KOPT-K1 (cell line): Measurements from ENCODE around the gene NOS1.
"Not testable (repeated sequence)": the region's sequence is repeated elsewhere in the genome, so short reads cannot be mapped to it uniquely, and the experiment has no call there.

Experiments used
- H3K27ac ChIP-seq: fragments of 200-600 bp; sonication (generic); 2 replicates; pipeline ENCODE4 v1.5.1; 2016; ENCODE audit warnings: antibody characterized with exemption, mild to moderate bottlenecking, low read depth, low read length; ENCODE audit not compliant: poor library complexity, severe bottlenecking
- H3K36me3 ChIP-seq: fragments of 200-600 bp; sonication (generic); 2 replicates; pipeline ENCODE4 v1.5.1; 2017; ENCODE audit warnings: antibody characterized with exemption, mild to moderate bottlenecking, low read length, moderate library complexity; ENCODE audit not compliant: insufficient read depth
- H3K9me3 ChIP-seq: fragments of 200-600 bp; sonication (generic); 2 replicates; pipeline ENCODE4 v1.5.1; 2017; ENCODE audit warnings: antibody characterized with exemption, low read length, mild to moderate bottlenecking; ENCODE audit not compliant: insufficient read depth, poor library complexity, severe bottlenecking

The NOS1 gene

DNA sequence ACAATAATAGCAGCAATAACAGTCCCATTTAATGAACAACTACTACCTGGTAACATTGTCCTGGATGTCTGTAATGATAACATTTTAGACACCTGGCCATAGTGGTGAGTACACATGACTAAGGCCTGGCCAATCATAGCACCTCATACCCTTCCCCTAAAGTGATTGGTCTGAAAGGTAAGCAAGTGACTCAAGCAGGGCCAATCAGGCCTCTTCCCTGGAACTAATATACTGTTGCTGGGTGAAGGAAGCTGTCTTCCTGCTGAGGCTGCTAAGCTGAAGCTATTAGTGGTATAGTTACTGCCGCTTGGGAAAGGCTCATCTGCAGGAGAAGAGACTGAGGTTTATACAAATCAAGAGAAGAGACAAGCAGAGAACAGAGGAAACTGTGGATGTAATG is 18.7 kb upstream of the NOS1 start:
- Histone ChIP-seq H3K9me3 (no peaks in the 10 kb centered on the region), H3K36me3 (no peaks in the 10 kb centered on the region), H3K27ac (no peak overlapping the region)

DNA sequence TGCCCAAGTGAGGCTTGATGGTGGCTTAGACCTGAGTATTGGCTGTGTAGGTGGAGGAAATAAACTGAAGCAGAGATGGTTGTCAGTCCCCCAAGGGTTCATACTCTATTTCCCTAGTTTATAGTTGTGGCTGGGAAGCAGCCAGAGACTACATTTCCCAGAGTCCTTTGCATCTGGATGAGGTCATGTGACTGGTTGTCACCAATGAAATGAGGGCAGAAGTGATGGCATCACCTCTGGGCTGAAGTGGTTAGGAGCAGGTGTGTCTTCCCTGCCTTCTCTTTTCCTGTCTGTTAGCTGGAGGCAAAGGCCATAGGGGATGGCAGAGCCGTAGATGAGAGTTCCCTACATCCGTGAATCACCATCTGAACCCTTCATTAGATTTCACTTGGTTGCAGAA is 16.3 kb upstream of the NOS1 start:
- no peaks in the 10 kb centered on the region for H3K9me3 ChIP-seq
- no peak overlapping the region for H3K27ac ChIP-seq
- H3K36me3 ChIP-seq: no peaks in the 10 kb centered on the region

DNA sequence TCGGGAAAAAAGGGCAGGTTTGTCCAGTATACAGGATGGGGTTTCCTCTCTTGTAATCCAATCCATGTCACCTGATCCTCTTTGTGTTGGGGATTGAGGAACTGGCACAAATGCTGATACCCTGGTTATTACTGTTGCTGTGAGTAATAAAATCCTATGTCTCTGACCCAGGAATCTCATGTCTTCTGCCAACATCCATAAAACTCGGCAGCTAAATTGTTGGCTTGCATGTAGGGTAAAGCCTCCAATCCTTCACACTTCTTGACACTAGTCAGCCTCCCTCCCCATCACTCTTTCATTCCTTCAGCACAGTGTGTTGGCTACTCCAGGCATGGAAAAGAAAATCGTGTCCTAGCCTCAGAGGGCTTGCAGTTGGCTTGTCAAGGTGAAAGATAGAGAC is 9.2 kb upstream of the NOS1 start:
- no peaks in the 10 kb centered on the region for H3K9me3 ChIP-seq
- H3K36me3 ChIP-seq: no peaks in the 10 kb centered on the region
- H3K27ac ChIP-seq: no peak overlapping the region

DNA sequence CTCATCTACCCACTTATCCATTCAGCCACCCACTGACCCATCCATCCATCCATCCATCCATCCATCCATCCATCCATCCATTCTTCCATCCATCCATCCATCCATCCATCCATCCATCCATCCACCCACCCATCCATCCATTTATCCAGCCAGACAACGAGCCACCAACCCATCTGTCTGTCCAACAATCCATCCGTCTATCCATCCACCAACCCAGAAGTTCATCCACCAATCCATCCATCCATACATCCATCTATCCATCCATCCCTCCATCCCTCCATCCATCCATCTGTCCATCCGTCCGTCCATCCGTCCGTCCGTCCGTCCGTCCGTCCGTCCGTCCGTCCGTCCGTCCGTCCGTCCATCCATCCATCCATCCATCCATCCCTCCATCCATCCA is 8.6 kb upstream of the NOS1 start:
- not testable (repeated sequence) for H3K9me3 ChIP-seq, H3K36me3 ChIP-seq, H3K27ac ChIP-seq

DNA sequence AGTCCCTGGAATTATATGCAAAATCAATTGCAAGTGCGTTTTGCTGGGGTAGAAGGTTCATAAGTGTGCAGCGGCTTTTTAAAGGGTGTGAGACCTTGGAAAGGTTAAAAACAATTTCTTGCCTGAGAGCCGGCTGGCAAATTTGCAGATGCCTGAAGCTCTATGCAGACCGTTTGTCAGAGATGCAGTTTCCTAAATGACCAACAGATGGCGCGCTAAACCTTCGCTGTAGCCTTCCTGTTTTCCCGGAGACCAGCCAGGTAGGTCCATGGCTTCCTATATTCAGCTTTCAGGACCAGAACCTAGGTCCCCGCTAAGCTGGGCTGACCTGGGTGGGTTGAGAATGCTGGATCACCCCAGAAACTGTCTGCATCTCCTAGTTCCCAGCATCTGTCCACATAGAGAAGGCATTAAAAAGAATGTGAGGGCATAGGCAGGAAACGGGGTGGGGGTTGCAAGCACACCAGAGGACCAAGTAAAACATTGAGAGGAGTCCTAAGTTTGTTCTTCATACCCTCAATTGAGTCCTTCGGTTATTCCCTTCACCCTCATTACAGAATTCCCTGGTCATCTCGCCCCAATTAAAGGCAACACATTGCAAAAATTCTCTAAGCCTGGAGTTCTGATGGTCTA is 5.7 kb upstream of the NOS1 start:
- Histone ChIP-seq H3K36me3 (no peaks in the 10 kb centered on the region), H3K27ac (no peak overlapping the region), H3K9me3 (no peaks in the 10 kb centered on the region)

DNA sequence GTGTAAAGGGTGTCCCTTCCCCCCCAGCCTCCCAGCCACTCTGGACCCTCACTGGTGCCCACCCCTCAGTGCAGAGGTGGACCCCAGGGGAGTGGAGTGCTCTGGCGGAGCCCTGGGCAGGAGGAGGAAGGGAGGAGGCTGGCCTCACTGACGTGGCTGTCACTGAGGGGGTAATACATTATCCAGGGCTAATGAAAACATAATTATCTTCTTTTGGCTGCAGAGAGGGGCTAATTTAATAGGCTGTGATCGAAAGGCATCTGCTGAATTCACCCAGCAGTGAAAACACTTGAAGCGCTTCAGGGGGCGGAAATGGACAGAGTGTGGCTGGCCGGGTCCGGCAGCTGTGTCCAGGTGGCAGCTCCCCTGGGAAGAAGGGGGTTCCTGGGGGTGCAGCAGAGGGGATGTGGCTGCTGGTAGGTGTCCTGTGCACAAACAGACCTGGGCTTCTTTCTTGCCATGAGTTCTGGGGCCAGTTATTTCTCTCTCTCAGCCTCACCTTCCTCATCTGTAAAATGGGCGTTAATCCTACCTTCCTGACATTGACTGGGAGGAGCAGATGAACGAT is 3.7 kb upstream of the NOS1 start:
- Histone ChIP-seq H3K36me3 (no peaks in the 10 kb centered on the region), H3K9me3 (no peaks in the 10 kb centered on the region), H3K27ac (no peak overlapping the region)

DNA sequence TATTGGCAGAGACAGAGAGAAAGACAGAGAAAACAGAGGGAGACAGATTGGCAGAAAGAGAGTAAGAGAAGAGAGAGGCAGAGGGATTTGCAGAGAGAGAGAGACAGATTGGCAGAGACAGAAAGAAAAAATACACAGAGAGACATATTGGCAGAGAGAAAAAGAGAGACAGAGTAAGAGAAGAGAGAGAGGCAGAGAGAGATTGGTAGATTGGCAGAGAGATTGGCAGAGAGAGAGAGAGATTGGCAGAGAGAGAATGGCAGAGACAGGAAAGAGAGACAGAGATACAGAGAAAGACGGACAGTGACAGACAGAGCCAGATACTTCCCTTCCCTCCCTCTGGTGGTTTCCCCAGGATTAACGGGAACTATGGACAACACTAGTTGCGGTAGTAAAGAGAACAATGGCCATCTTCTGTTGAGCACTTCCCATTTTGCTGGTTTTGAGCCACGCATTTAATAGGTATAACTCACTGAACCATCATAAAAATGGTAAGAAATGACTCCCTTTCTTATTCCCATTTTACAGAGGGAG is 2.6 kb upstream of the NOS1 start:
- no peak overlapping the region for H3K27ac ChIP-seq
- no peaks in the 10 kb centered on the region for H3K36me3 ChIP-seq
- H3K9me3 ChIP-seq: no peaks in the 10 kb centered on the region

DNA sequence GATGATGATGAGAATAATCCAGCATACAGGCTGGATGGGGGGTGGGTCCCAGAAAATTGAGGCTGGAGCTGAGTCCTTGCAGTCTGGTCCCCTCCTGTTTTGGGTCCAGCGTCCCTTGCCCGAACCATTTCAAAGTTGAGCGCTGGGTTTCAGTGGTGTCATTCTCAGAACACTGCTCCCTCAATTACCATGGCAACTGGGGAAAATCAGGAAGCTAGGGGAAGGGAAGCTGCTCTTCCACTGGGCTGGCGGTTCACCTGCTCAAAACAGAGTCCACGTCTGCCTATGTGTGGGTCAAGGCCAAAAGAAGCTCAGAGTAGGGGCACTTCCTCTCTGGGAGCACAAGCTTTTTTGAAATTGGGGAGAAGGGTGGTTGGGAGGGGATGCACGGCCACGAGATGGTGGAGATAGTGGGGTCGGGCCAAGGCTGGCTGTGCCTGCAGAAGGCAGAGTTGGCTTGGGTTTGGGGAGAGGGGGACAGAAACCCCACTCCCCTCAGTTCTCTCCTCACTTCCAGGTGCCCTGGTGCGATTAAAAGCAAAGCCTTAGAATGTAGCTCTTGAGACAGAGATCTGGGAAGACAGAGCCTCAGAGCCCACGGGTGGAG is 1.7 kb upstream of the NOS1 start:
- Histone ChIP-seq H3K9me3 (no peaks in the 10 kb centered on the region), H3K27ac (no peak overlapping the region), H3K36me3 (no peaks in the 10 kb centered on the region)

DNA sequence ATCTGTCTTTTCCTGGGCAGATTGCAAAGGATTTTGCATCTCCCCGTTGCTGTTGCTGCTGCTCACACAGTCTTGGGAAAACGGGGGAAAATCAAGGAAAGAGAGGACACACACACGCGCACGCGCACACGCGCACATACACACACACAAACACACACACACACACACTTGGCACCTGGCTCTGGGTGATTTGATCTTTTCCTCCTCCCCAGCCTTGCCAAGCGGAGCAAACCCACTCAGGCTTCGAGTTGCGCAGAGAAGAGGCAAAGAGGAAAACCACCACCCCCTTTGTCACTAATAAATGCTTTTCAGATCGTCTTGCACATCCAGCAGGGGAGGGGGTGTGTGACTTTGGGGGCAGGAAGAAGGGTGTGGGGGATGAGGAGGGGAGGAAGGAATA is 965 bp upstream of the NOS1 start:
- H3K27ac ChIP-seq: no peak overlapping the region
- no peaks in the 10 kb centered on the region for H3K36me3 ChIP-seq
- no peaks in the 10 kb centered on the region for H3K9me3 ChIP-seq

DNA sequence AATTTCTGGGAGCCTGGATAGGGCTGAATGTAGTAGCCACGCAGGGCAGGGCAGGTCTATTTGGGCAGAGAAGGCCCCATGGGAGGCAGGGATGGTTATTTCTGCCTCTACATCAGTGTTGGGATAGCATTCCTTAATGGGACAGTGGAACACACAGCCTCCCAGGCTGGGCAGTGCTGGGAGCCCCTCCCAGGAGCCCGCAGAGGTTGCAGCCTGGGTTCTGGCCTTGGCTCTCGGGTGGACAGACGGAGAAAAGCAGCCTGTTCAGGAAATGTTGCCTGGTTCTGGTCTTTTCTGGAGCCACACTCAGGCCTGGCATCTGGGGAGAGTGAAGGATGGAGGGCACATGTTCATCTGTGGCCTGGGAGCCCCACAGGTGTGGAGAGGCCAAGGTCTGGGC is 479 bp upstream of the NOS1 start:
- no peaks in the 10 kb centered on the region for H3K9me3 ChIP-seq
- no peaks in the 10 kb centered on the region for H3K36me3 ChIP-seq
- H3K27ac ChIP-seq: no peak overlapping the region

DNA sequence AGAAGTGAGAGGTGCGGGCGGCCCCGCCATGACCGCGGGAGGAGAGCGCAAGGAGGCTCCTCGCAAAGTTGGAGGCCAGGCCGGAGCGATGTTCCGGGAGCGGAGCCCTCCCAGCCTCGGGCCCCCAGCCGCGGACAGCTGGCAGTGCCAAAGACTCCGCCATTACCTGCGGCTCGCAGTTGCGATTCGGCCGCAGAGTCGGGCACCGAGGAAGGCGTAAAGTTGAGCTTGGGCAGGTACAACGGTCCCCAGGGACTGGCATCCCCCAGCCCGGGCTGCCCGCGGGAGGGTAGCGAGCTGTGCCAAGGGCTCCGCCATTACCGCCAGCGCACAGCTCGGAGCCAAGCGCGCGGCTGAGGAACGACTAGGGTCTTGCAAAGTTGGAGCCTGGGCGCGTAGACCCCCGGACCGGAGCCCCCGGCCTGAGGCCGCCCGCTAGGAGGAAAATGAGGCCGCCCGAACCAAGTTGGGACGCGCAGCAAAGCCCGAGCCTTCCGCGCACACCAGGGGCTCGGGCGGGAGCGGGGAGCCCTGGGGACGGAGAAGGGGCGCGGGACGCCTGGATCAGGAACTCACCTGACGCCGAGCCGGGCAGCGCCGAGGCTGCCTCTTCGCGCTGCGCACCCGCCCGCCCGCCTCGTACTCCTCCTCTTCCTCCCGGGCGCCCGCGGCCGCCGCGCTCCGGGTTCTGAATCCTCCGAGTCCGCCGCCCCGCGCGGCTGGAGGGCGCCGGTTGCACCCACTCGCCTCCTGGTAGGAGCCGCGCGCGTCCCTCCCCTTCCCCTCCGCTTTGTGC is 677 bp downstream of the NOS1 start:
- no peak overlapping the region for H3K27ac ChIP-seq
- H3K36me3 ChIP-seq: no peaks in the 10 kb centered on the region
- no peaks in the 10 kb centered on the region for H3K9me3 ChIP-seq

DNA sequence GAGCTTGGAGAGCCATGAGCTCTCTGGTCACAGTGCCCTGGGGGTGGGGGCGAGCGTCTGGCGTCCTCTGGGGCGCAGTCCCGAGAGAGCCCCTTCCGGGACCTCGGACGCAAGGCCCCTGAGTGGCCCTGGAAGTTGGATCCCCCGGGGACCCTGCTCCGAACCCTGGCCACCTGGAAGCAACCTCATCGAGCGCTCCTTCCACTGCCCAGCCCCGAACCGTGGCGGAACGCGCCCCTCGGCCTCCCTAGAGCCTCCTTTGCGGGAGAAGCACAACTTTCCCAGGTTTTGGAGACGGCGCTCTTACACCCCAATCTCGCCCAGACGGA is 1.2 kb downstream of the NOS1 start:
- H3K27ac ChIP-seq: no peak overlapping the region
- no peaks in the 10 kb centered on the region for H3K36me3 ChIP-seq
- no peaks in the 10 kb centered on the region for H3K9me3 ChIP-seq

DNA sequence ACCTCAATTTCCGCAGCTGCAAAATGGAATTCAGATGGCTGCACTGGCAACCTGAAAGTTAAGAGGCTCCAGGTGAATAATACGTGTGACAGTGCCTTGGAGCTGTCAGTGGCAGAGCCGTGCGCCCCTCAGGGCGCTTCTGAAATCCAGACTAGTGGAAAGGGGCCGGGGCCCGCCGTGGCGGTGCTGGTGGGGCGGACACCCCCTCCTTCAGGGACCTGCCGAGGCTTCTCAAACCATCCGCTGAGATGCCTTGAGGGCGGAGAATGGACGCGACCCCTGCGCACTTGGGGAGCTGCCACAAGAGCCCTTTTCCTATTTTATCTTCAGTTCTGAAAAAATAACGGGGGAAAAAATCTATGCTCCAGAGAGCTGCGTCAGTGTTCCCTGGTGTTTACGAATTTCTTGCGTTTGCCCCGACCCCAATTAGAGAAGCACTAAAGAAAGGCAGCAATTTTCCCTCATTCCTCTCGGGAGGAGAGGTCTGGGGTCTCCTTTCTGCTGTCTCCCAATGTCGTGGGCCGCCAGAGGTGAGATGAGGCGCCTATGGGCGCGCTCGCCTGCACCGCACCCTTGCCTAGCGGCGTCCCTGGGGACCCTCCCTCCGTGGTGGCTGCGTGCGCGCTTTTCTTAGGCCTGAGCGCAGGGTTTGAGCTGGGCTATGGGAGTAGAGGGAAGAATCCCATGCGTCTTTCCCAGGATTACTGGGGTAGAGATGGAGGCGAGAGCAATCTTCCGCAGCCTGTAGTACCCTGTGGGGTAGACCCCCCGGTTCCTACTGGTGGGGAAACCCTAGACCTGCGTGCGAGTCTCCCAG is 2.2 kb downstream of the NOS1 start:
- Histone ChIP-seq H3K27ac (no peak overlapping the region), H3K9me3 (no peaks in the 10 kb centered on the region), H3K36me3 (no peaks in the 10 kb centered on the region)

DNA sequence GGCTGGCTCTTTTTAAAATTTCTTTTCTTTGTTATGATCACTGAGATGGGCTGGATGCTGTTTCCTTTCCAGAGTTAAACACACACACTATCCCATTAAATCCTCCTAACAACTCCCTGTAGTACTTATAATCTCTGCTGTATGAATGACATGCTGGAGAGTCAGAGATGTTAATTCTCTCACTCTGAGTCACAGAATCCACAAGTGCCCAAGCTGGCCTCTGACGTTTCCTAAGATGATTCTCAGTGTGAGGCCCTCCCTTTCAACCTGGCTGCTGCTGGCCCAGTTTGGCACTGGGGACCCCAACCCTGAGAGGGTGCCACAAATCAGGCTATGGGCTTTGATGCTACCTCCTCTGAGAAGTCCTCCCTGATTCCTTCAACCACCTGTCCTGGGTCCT is 5.4 kb downstream of the NOS1 start:
- Histone ChIP-seq H3K27ac (no peak overlapping the region), H3K9me3 (no peaks in the 10 kb centered on the region), H3K36me3 (no peaks in the 10 kb centered on the region)

DNA sequence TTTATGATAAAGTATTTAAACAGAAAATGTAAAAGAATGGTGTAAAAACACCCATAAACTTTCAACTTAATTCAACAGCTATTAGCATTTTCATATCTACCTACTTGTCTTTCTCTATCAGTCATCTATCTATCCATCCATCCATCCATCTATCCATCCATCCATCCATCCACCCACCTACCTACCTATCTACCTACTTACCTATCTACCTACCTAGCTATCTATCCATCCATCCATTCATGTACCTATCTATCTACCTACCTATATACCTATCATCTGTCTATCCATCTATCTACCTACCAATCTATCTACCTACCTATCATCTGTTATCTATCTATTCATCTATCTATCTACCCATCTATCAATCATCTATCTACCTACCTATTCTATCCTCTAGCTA is 8.5 kb downstream of the NOS1 start:
- Histone ChIP-seq H3K9me3 (no peaks in the 10 kb centered on the region), H3K36me3 (no peaks in the 10 kb centered on the region), H3K27ac (no peak overlapping the region)
